ENCODE data around the gene BEND3.
"Not testable (repeated sequence)": the region's sequence is repeated elsewhere in the genome, so short reads cannot be mapped to it uniquely, and the experiment has no call there.

The BEND3 gene

GRCh38 chr6:107114926-107115694 is at the start of gene BEND3:
BEND3 (minus strand) TSS chr6:107115515; CDS start chr6:107099285, 16,230 bp downstream.
- DNase-seq (ENCODE audit: low spot score) = peak; percentile 35

- DNase-seq (ENCODE audit: low spot score) = not testable (repeated sequence)
Measured at GRCh38 chr6:107164299-107164698, 49.0 kb upstream of the BEND3 start.

- DNase-seq (ENCODE audit: low spot score) = no peak
Measured at GRCh38 chr6:107161521-107161920, 46.2 kb upstream of the BEND3 start.

GRCh38 chr6:107156617-107157016 is 41.3 kb upstream of the BEND3 start:
- DNase-seq (ENCODE audit: low spot score) = no peak

GRCh38 chr6:107154801-107155160 is 39.5 kb upstream of the BEND3 start:
- no peak for DNase-seq (ENCODE audit: low spot score)

- DNase-seq (ENCODE audit: low spot score) = no peak
Measured at GRCh38 chr6:107154131-107154800, 39.0 kb upstream of the BEND3 start.

GRCh38 chr6:107152638-107153430 is 37.5 kb upstream of the BEND3 start:
- no peak for DNase-seq (ENCODE audit: low spot score)

- DNase-seq (ENCODE audit: low spot score) = no peak
Measured at GRCh38 chr6:107144666-107145065, 29.4 kb upstream of the BEND3 start.

GRCh38 chr6:107144014-107144413 is 28.7 kb upstream of the BEND3 start:
- DNase-seq (ENCODE audit: low spot score) = no peak

GRCh38 chr6:107140581-107140980 is 25.3 kb upstream of the BEND3 start:
- no peak for DNase-seq (ENCODE audit: low spot score)

GRCh38 chr6:107136324-107136723 is 21.0 kb upstream of the BEND3 start:
- DNase-seq (ENCODE audit: low spot score) = not testable (repeated sequence)

GRCh38 chr6:107135048-107135680 is 19.8 kb upstream of the BEND3 start:
- DNase-seq (ENCODE audit: low spot score) = not testable (repeated sequence)

GRCh38 chr6:107132330-107132954 is 17.1 kb upstream of the BEND3 start:
- DNase-seq (ENCODE audit: low spot score) = no peak

- no peak for DNase-seq (ENCODE audit: low spot score)
Measured at GRCh38 chr6:107129370-107129925, 14.1 kb upstream of the BEND3 start.

- no peak for DNase-seq (ENCODE audit: low spot score)
Measured at GRCh38 chr6:107128577-107128976, 13.3 kb upstream of the BEND3 start.

GRCh38 chr6:107128175-107128574 is 12.9 kb upstream of the BEND3 start:
- no peak for DNase-seq (ENCODE audit: low spot score)

- no peak for DNase-seq (ENCODE audit: low spot score)
Measured at GRCh38 chr6:107125771-107126170, 10.5 kb upstream of the BEND3 start.

- DNase-seq (ENCODE audit: low spot score) = no peak
Measured at GRCh38 chr6:107124934-107125348, 9.6 kb upstream of the BEND3 start.

- DNase-seq (ENCODE audit: low spot score) = no peak
Measured at GRCh38 chr6:107123501-107123900, 8.2 kb upstream of the BEND3 start.

GRCh38 chr6:107122748-107123147 is 7.4 kb upstream of the BEND3 start:
- DNase-seq (ENCODE audit: low spot score) = no peak

- no peak for DNase-seq (ENCODE audit: low spot score)
Measured at GRCh38 chr6:107121964-107122495, 6.7 kb upstream of the BEND3 start.
